GM21529 (cell line): Measurements from ENCODE around the gene THBS1.

Experiments
- ATAC-seq: cut with Tn5 transposase; IDR thresholded peaks from one replicate; pipeline ENCODE4 v1.9.1; 2021; ENCODE audit not compliant: unreplicated experiment

Gene THBS1

GRCh38 chr15:39580485-39581241, at the start of gene THBS1:
Gene THBS1, plus strand, starts transcription at chr15:39581079. Its CDS starts 779 bp downstream, at chr15:39581858.
- ATAC-seq, result peak; percentile 13

DNA sequence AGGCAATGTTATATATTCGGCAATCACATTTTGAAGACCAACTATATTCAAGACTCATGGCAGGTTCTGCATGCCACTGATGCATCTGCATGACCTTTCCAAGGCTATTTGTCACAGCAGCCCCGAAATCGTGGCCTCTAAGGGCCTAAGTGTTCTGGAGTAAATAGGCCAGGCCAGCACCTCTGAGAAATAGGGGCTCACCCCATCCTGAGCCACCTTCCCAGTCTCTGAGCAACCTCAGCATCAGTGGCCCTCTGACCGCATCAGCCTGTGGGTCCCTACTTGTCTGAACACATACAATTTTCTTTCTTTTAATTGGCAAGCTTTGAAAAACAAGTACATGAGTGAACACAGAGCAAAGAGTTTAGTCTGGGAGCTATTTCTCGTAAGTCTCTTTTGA, 45.9 kb upstream of the THBS1 start:
- ATAC-seq, result no peak

DNA sequence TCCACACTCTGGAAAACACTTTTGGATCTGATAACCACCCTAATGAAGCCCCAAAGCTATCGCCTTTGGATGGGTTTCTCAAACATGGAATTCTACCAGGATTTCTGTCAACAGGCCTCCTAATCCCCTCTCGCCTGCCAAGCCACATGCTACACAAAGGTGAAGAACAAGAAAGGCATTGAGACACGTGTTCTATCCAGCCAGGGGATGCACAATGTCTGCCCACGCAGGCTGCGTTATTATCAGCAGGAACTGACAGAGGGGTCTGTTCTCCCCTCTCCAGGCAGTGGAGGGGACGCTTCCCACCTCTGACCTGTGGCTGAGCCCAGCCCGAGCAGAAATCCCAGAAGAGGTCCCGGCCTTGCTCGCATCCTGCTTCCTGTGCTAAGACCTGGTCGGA, 45.4 kb upstream of the THBS1 start:
- no peak for ATAC-seq

DNA sequence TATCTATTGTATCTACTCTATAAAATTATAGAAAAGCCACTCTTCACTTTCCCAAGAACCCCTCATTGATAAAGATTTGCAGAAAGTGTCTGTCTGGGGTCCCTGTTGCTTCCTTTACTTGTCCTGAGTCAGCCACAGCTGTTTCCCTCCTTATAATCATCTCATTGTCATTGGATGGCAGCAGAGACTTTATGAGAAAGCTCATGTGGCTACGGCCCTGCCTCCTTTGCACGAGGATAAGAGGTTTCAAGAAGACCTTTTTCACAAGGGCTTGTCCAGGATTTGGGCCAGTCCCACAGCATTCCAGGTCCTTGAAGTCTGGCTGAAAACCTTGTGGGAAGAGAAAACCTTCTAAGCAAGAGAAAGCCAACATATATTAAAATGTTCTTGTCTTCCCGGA, 41.9 kb upstream of the THBS1 start:
- ATAC-seq, result no peak

- ATAC-seq, result no peak
Measured at GRCh38 chr15:39539466-39539865, 41.4 kb upstream of the THBS1 start.

- ATAC-seq, result no peak
Measured at GRCh38 chr15:39539973-39540558, 40.8 kb upstream of the THBS1 start.

GRCh38 chr15:39542385-39543065, 38.4 kb upstream of the THBS1 start:
- no peak for ATAC-seq

DNA sequence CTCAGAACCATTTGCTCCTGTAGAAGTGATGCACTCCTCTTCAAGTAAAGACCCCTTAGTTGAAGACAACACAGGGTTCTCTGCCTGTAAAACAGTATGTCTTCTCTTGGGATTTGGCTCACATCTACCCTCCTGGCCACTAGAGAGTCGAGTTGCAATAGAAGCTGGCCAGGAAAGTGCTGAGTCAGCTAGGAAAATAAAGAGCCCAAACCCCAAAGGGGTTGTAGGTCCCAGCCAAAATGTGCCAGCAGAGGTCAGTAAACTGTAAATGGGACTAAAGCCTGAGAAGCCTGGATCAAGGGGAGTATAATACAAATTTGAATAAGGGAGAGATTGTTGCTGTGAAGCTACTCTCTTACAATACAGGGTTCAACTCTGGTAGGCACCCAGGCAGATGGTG, 37.2 kb upstream of the THBS1 start:
- no peak for ATAC-seq

DNA sequence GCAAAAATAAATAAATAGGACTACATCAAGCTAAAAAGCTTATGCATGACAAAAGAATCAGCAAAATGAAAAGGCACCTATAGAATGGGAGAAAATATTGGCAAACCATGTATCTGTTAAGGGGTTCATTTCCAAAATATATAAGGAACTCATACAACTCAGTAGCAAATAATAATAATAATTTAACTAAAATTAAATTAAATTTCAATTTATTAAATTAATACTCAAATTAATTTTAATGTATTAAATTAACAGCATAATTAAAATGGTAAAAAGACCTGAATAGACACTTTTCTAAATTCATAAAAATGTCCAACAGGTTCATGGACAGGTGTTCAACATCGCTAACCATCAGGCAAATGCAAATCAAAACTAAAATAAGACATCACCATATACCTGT, 34.0 kb upstream of the THBS1 start:
- no peak for ATAC-seq

DNA sequence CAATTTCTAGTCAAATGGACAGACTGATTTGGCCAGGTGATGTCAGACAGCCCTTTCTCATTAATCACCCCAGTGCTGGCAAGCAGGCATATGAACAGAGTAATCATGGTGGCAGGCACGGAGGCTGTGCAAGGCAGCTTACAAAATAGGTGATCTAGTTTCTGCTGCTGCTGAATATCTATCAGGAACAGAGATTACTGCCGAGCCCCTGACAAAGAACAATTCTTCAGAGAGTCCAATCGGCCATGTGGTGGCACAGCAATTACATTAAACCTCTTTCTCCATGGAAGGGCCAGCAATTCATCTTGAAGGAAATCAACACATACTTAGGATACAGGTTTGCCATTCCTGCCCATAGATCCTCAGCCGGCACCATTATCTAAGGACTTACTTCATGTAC, 32.3 kb upstream of the THBS1 start:
- ATAC-seq, result no peak

- ATAC-seq, result no peak
Measured at GRCh38 chr15:39549912-39550311, 31.0 kb upstream of the THBS1 start.

- no peak for ATAC-seq
Measured at GRCh38 chr15:39551476-39551875, 29.4 kb upstream of the THBS1 start.

GRCh38 chr15:39552556-39552955, 28.3 kb upstream of the THBS1 start:
- ATAC-seq, result no peak

DNA sequence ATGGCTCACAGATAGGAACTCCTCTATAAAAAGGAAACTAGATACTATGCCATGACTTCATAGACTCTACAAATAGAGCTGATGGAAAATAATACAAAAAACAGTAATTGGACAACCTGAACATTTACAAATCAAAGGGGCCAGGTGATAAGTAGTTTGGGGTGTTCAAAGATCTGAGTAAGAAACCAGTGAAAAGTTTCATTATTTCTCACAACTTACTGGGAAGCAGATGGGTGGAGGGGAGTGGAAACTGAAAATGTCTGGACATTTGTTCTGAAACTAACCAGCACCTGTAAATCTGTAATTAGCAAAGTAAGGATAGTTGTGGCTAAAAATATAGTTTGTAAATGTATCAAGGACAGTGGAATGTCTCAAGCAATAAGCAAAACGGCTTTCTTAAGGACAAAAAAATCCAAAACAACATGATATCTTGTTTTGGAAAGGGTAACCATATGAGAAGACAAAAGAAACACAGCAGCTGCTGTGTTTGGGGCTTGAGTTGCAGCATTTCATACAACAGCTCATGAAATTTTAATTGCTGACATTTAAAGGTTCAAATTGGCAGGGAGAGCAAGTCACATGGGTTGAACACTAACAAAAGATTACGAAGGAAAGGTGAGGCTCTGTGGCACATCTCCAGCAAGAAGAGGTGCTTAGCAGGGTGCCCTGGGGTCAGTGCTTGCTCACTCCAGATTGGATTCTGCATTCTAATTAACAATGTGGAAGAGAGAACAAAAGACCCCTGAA, 26.8 kb upstream of the THBS1 start:
- no peak for ATAC-seq

DNA sequence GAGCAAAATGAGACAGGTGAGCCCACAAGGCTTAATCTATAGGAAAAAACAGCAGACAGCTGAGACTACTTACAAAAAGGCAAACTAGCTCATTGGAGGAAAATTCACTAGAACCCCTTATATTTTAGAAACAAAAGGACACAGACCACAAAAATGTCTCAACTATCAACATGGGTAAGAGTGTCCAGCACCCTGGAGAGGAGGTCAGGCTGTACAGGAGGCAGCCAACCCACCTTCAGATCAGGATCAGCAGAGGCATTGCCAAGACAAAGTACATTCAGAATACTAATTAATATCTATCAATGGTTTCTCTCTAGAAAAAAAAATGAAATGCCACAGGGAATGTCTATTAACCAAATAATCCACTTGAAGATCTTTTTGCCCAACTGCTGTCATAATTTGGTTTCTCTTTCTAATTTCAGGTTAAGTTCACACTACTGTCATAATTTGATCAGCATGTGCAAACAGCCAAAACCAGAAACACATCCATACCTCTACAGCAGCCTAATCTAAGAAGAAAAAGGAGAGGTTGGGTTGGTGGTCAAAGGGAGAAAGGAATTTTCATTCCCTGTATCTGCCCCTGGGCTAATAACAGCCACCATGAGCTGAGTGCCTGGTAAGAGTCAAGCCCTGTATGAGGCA, 26.0 kb upstream of the THBS1 start:
- no peak for ATAC-seq

GRCh38 chr15:39555885-39556284, 25.0 kb upstream of the THBS1 start:
- ATAC-seq, result no peak

- ATAC-seq, result no peak
Measured at GRCh38 chr15:39556461-39556860, 24.4 kb upstream of the THBS1 start.

GRCh38 chr15:39558421-39558820, 22.5 kb upstream of the THBS1 start:
- no peak for ATAC-seq

GRCh38 chr15:39564972-39565665, 15.8 kb upstream of the THBS1 start:
- no peak for ATAC-seq

DNA sequence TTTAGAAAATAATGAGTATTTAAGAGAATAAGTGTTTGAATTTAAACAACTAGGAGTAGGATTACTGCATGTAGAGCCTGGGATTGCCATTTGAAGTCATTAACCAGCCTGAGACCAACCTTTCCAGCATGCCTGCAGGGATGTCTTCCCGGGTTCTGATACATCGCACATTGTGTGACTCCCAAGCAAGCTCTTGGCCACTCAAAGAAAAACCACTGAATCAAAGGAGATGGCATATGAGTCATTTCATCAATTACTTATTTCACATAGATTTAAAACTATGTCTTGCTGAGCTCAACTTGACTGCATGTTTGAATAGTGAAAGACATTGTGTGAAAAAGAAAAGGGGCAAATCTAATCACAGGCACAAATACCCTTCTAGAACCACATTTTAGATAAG, 15.0 kb upstream of the THBS1 start:
- ATAC-seq, result no peak

DNA sequence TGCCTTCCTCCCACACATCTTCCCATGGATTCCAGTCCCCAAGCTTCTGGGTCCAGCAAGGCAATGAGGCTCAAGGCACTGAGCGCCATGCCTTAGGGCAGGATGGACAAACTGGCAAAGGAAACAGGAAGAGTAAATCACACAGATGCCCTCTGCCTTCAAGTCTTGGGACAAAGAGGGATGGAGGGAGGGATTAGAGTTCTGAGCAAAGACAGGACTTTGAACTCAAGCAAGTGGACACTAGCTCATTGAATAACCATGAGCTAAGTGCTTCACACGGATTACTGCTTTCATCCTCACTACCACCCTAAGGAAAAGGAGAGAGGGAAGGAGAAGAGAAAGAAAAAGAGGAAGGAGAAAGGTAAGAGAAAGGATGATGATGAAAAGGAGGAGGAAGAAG, 7.6 kb upstream of the THBS1 start:
- ATAC-seq, result no peak
